Measurements from ENCODE around the gene NDUFS2.

DNA sequence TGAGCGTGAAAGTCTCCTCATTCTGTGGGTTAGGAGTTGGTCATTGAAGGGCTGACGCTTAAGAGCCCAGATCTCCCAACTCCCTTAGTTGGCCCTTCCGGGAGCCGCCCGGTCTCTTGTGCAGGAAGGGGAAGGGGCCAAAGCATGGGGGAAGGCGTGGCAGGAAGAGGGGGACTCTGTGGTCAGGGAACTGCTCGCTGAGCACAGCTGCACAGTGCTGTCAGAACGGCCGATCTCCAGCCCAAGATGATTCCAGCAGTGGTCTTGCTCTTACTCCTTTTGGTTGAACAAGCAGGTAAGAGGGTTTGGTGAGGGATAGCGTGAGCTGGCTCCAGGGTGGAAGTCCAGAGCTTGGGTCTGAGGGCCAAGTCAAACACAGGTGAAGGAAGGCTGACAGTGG is 12.9 kb downstream of the NDUFS2 start, which contains the start of gene FCER1G:
- TF ChIP-seq, protein P1, sequence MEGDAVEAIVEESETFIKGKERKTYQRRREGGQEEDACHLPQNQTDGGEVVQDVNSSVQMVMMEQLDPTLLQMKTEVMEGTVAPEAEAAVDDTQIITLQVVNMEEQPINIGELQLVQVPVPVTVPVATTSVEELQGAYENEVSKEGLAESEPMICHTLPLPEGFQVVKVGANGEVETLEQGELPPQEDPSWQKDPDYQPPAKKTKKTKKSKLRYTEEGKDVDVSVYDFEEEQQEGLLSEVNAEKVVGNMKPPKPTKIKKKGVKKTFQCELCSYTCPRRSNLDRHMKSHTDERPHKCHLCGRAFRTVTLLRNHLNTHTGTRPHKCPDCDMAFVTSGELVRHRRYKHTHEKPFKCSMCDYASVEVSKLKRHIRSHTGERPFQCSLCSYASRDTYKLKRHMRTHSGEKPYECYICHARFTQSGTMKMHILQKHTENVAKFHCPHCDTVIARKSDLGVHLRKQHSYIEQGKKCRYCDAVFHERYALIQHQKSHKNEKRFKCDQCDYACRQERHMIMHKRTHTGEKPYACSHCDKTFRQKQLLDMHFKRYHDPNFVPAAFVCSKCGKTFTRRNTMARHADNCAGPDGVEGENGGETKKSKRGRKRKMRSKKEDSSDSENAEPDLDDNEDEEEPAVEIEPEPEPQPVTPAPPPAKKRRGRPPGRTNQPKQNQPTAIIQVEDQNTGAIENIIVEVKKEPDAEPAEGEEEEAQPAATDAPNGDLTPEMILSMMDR (conservative IDR thresholded peaks at IDR 0.05; ENCODE audit: low read depth, low read length): no peak
- TF ChIP-seq EZH2 (IDR thresholded peaks at IDR 0.05; ENCODE audit: borderline replicate concordance, low read depth, low read length, poor library complexity, severe bottlenecking): no peak

All from A673 (cell line).